Astrocyte of the spinal cord (primary cell): ENCODE data around the gene CEP170B.

Experiments
- DNase-seq: peaks from one replicate; pipeline ENCODE4 v3.0.0; 2011; ENCODE audit warnings: low read depth, low spot score
- H3K4me3 ChIP-seq: 2 replicates; pipeline ENCODE4 v1.5.1; 2011; ENCODE audit warnings: low read depth, mild to moderate bottlenecking, low read length, moderate library complexity
- CTCF ChIP-seq: IDR thresholded peaks from 2 replicates; pipeline ENCODE4 v1.5.1; 2012; ENCODE audit warnings: low read depth, mild to moderate bottlenecking, low read length, inconsistent platforms
- in situ Hi-C: cut with HindIII; loops from 2 replicates; pipeline ENCODE4 v1.10.0; 2017; ENCODE audit warnings: low sequenced_read_pairs

The CEP170B gene

GRCh38 chr14:104871656-104872468 lies 6.8 kb downstream of the CEP170B start:
- no peak for TF ChIP-seq CTCF
- H3K4me3 ChIP-seq, result no peak overlapping the region
- in situ Hi-C loops, result no loop called here
- no peak for DNase-seq

- in situ Hi-C loops, result no loop called here
- no peak for TF ChIP-seq CTCF
- no peak overlapping the region for H3K4me3 ChIP-seq
- DNase-seq, result no peak
Observed at GRCh38 chr14:104872469-104873341, 7.6 kb downstream of the CEP170B start.

DNA sequence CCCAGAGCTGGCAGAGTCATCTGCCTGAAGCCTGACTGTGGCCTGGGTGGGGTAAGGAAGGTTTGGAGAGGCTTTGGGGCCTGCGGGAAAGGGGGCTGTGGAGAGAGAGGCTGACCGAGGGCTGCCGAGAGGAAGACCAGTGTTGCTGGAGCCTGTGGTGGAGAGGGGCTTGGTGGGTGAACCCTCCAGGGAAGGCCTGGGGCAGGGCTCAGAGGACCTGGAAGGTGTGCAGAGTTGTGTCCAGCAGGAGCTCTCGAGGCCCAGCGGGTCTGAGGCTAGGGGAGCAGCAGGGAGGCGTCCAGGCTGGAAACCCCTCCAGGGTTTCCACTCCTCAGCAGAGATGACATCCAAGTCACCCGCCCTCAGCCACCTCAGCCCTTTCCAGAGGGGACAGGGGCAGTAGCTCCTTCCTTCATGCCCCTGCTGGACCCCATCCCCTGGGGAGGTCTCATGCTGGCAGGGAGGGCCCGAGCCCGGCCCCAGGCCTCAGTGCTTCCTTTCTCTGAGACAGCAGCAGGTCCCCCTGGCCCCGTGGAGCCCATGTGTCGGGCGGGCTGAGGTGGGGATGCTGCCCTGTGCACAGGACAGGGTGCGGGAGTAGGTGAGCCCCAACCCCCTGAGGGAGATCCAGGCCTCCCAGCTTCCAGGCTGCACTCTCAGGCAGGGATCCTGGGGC lies 8.4 kb downstream of the CEP170B start:
- no peak for TF ChIP-seq CTCF
- in situ Hi-C loops, result no loop called here
- DNase-seq, result no peak
- H3K4me3 ChIP-seq, result no peak overlapping the region

- no peak for TF ChIP-seq CTCF
- DNase-seq, result no peak
- H3K4me3 ChIP-seq, result no peak overlapping the region
- in situ Hi-C loops, result no loop called here
Observed at GRCh38 chr14:104874110-104874531, 9.1 kb downstream of the CEP170B start.

GRCh38 chr14:104874571-104875411 lies 9.7 kb downstream of the CEP170B start:
- H3K4me3 ChIP-seq, result no peak overlapping the region
- no peak for DNase-seq
- in situ Hi-C loops, result no loop called here
- no peak for TF ChIP-seq CTCF

GRCh38 chr14:104875412-104875751 lies 10.3 kb downstream of the CEP170B start:
- no peak for TF ChIP-seq CTCF
- DNase-seq, result no peak
- in situ Hi-C loops, result no loop called here
- no peak overlapping the region for H3K4me3 ChIP-seq
